Heart left ventricle (tissue), 16 donors: ENCODE results near the gene USH1C. TPM values are rescaled to one million over a fixed set of nuclear protein-coding genes. Genes with fewer than 3 reads are reported as not detected.

ENCODE experiments used
- ATAC-seq, 4 donors: fragments of 200-7000 bp; cut with Tn5 transposase; one replicate each; pipeline ENCODE4 v1.9.1; 2020 to 2022; ENCODE audit warnings: moderate library complexity in 4 of 4, mild to moderate bottlenecking in 3 of 4, moderate number of reproducible peaks in 1 of 4
- DNase-seq, 5 donors: peaks; one replicate each; pipeline ENCODE4 v3.0.0-alpha.2; 2020
- H3K27ac ChIP-seq, 12 donors: fragments of 200-600 bp; sonication (generic) in 4 of 12; one replicate each; pipeline versions ENCODE4 v1.5.0 to v1.8.0; 2016 to 2022; ENCODE audit warnings: mild to moderate bottlenecking in 2 of 12
- H3K27me3 ChIP-seq, 9 donors: fragments of 200-600 bp; sonication (generic) in 2 of 9; one replicate each; pipeline versions ENCODE4 v1.5.1 to v1.8.0; 2016 to 2022; ENCODE audit warnings: mild to moderate bottlenecking in 3 of 9
- H3K36me3 ChIP-seq, 9 donors: fragments of 200-600 bp; sonication (generic) in 2 of 9; one replicate each; pipeline versions ENCODE4 v1.5.0 to v1.8.0; 2018 to 2022; ENCODE audit warnings: mild to moderate bottlenecking in 2 of 9
- H3K4me1 ChIP-seq, 12 donors: fragments of 200-600 bp; sonication (generic) in 4 of 12; one replicate each; pipeline versions ENCODE4 v1.5.0 to v1.8.0; 2016 to 2022; ENCODE audit warnings: mild to moderate bottlenecking in 3 of 12
- H3K4me3 ChIP-seq, 12 donors: fragments of 200-600 bp; sonication (generic) in 4 of 12; one replicate each; pipeline versions ENCODE4 v1.5.0 to v1.8.0; 2017 to 2022; ENCODE audit warnings: mild to moderate bottlenecking in 9 of 12, moderate library complexity in 4 of 12
- H3K9me3 ChIP-seq, 12 donors: fragments of 200-600 bp; sonication (generic) in 4 of 12; one replicate each; pipeline versions ENCODE4 v1.5.0 to v1.8.0; 2016 to 2022; ENCODE audit warnings: mild to moderate bottlenecking in 1 of 12
- CTCF ChIP-seq, 12 donors: fragments of 200-600 bp; sonication (generic) in 4 of 12; IDR thresholded peaks; one replicate each; pipeline versions ENCODE4 v1.5.0 to v1.8.0; 2018 to 2022; ENCODE audit warnings: antibody characterized with exemption in 12 of 12, mild to moderate bottlenecking in 5 of 12
- POLR2A ChIP-seq, 2 donors: fragments of 450-650 bp; IDR thresholded peaks; one replicate each; pipeline ENCODE4 v1.6.1; 2017; ENCODE audit warnings: antibody characterized with exemption in 2 of 2, mild to moderate bottlenecking in 2 of 2, moderate library complexity in 2 of 2
- WGBS, 4 donors: extraction: QIAGEN DNeasy Blood & Tissue Kit in 2 of 4; methylation state at CpG; one replicate each; pipeline versions ENCODE4 v1.1.5 to v1.1.7; 2013 to 2018; 5-methylcytosine and 5-hydroxymethylcytosine counted together
- intact Hi-C, 10 donors: fragments of 100-400 bp; cut with DNase I; formaldehyde crosslinking; loops; one replicate each; pipeline versions ENCODE4 v1.11.1 to v1.14.2; 2022
- polyA plus RNA-seq, 2 donors: library from polyadenylated mRNA; stranded (reverse); fragments of 200-250 nt; gene quantifications; one replicate each; pipeline ENCODE4 v1.2.3, GENCODE V29; 2013
- total RNA-seq, 9 donors: library from RNA; depleted of rRNA in 2 of 9; stranded (reverse); fragments of >200 nt in 2 of 9; fragmentation: NEBNext Ultra II Directional in 3 of 9; extraction: Animal tissue kit (Norgen Biotek cat#: 25700) in 3 of 9; gene quantifications; one replicate each; pipeline versions ENCODE4 v1.1.0 to v1.2.4, GENCODE V29; 2016 to 2023
- donor health status: ischemic (EF 13 %, LVEDD 7.1; RV severe dilation, severe dysfunction).
- donor health status: healthy with polysubstance abuse.
- donor health status: DM: no; HTN: yes; CAD: no.
- donor health status: DM: no; HTN: no; CAD: no.
- donor health status: ischemic (EF 25% LVEDD 6.9; RV normal size, moderate dysfunction).
- donor health status: ischemic (EF 25% LVEDD 5.7; RV mildly dilated, moderate dysfunction).
- donor health status: healthy.
- donor health status: DM: yes; HTN: yes; CAD: no.
- donor health status: ischemic (EF 35%, LVEDD 5.7; RV mildly dilated, moderate dysfunction).
- donor health status: nonischemic (EF 11% LVEDD 7.7; RV severe dilation, severe dysfunction).
- donor health status: DM: yes; HTN: yes; CAD: no.
- donor health status: PGD.
- donor health status: ischemic (EF 29% LVEDD 5.4; RV normal size, mild dysfunction).
- donor health status: nonischemic (EF 23%, LVEDD 6.1; RV moderate dilation, normal function).

Gene USH1C
- total and polyA plus RNA-seq, 11 donors, result 0.06 to 0.23 (median 0.16) TPM; not detected in 8

GRCh38 chr11:17506942-17507341 lies 37.3 kb downstream of the USH1C start:
- no peaks in the 10 kb centered on the region for H3K9me3 ChIP-seq
- intact Hi-C loops, result loop anchor here in 2 of 10 donors (10.0 kb wide), 2 partner anchors 272 to 722 kb away; no protein-coding TSS in a partner anchor
- ATAC-seq (no peak), DNase-seq (no peak)
- no peak overlapping the region for H3K4me3 ChIP-seq
- 74 to 88% (median 79%) methylated on average over 3 of the region's 3 CpGs for WGBS, 4 donors
- no peak for TF ChIP-seq POLR2A (IDR thresholded peaks at IDR 0.05)
- TF ChIP-seq CTCF (IDR thresholded peaks at IDR 0.05), result no peak
- no peak overlapping the region for H3K27ac ChIP-seq
- no peaks in the 10 kb centered on the region for H3K27me3 ChIP-seq
- peaks cover 0 to 19% (median 12%) of the 10 kb centered on the region in 12 donors for H3K4me1 ChIP-seq
- H3K36me3 ChIP-seq, result no peaks in the 10 kb centered on the region

- ATAC-seq (no peak), DNase-seq (no peak)
- intact Hi-C loops, result loop anchor here in 2 of 10 donors (10.0 kb wide), 2 partner anchors 272 to 722 kb away; no protein-coding TSS in a partner anchor
- no peaks in the 10 kb centered on the region for H3K36me3 ChIP-seq
- no peak overlapping the region for H3K4me3 ChIP-seq
- H3K27me3 ChIP-seq, result no peaks in the 10 kb centered on the region
- H3K9me3 ChIP-seq, result no peaks in the 10 kb centered on the region
- no peak overlapping the region for H3K27ac ChIP-seq
- TF ChIP-seq CTCF (IDR thresholded peaks at IDR 0.05) (no peak), POLR2A (IDR thresholded peaks at IDR 0.05) (no peak)
- WGBS, 4 donors, result 86 to 91% (median 88%) methylated on average over 6 of the region's 6 CpGs
- H3K4me1 ChIP-seq, result peaks cover 0 to 19% (median 12%) of the 10 kb centered on the region in 12 donors
Observed at GRCh38 chr11:17506314-17506713, 37.9 kb downstream of the USH1C start.

GRCh38 chr11:17505146-17505545 lies 39.1 kb downstream of the USH1C start:
- Histone ChIP-seq H3K4me1 (peaks cover 0 to 19% (median 12%) of the 10 kb centered on the region in 12 donors), H3K36me3 (no peaks in the 10 kb centered on the region), H3K9me3 (no peaks in the 10 kb centered on the region), H3K4me3 (no peak overlapping the region), H3K27me3 (no peaks in the 10 kb centered on the region), H3K27ac (no peak overlapping the region)
- ATAC-seq (no peak), DNase-seq (no peak)
- TF ChIP-seq POLR2A (IDR thresholded peaks at IDR 0.05) (no peak), CTCF (IDR thresholded peaks at IDR 0.05) (no peak)
- intact Hi-C loops, result loop anchor here in 5 of 10 donors (2.0 to 10.0 kb wide), 5 partner anchors 118 to 720 kb away; no protein-coding TSS in a partner anchor
- WGBS, 4 donors, result 84 to 100% (median 86%) methylated on average over 2 to 4 of the region's 4 CpGs

- ATAC-seq (peak; percentile 59 to 79 (median 71)), DNase-seq (peak; percentile 73 to 86 (median 77))
- intact Hi-C loops, result loop anchor here (1.0 to 10.0 kb wide), 10 partner anchors 115 to 720 kb away; no protein-coding TSS in a partner anchor
- Histone ChIP-seq H3K27me3 (peaks cover 0 to 1% (median 0%) of the 10 kb centered on the region in 9 donors), H3K9me3 (no peaks in the 10 kb centered on the region), H3K36me3 (no peaks in the 10 kb centered on the region), H3K4me1 (peaks cover 0 to 19% (median 12%) of the 10 kb centered on the region in 12 donors), H3K27ac (no peak overlapping the region), H3K4me3 (no peak overlapping the region)
- TF ChIP-seq POLR2A (IDR thresholded peaks at IDR 0.05) (no peak), CTCF (IDR thresholded peaks at IDR 0.05) (peak; percentile 80 to 94 (median 90))
- 20 to 35% (median 29%) methylated on average over 9 of the region's 9 CpGs for WGBS, 4 donors
Observed at GRCh38 chr11:17504330-17505107, 39.7 kb downstream of the USH1C start.
